ENCODE data around the gene CST9.

DNA sequence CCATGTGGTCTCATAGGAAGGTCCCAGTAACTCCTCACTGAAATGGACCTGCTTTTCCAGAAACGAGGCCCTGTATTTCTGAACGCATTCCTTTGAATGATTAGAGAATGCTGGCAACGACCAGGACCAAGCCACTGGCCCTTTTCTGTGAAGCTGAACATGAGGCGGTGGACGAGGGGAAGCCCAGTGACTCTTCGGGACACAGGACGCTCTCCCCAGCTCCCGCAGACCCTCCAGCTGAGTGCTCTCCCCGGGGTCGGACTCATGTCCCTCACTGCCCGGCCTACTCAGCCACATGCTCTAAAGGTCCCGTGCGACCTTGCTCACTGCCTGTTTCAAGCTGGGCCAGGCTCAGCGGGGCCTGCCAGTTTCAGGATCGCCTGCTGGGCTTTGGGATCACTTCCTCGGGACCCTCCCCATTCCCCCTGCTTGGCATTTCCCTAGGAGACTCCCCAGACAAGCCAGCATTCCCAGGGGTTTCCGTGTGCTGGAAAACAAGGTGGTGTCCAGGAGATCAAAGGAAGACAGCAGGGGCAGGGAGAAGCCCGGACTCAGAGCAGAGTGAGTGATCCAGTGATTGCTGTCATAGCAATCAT lies 2.6 kb upstream of the CST9 start:
- TF ChIP-seq, protein P1, sequence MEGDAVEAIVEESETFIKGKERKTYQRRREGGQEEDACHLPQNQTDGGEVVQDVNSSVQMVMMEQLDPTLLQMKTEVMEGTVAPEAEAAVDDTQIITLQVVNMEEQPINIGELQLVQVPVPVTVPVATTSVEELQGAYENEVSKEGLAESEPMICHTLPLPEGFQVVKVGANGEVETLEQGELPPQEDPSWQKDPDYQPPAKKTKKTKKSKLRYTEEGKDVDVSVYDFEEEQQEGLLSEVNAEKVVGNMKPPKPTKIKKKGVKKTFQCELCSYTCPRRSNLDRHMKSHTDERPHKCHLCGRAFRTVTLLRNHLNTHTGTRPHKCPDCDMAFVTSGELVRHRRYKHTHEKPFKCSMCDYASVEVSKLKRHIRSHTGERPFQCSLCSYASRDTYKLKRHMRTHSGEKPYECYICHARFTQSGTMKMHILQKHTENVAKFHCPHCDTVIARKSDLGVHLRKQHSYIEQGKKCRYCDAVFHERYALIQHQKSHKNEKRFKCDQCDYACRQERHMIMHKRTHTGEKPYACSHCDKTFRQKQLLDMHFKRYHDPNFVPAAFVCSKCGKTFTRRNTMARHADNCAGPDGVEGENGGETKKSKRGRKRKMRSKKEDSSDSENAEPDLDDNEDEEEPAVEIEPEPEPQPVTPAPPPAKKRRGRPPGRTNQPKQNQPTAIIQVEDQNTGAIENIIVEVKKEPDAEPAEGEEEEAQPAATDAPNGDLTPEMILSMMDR (IDR thresholded peaks at IDR 0.05; ENCODE audit: low read depth, low read length), result no peak
- TF ChIP-seq EZH2phosphoT487 (IDR thresholded peaks at IDR 0.05; ENCODE audit: low read depth), result no peak
